Liver (tissue), 3 donors: ENCODE results near the gene TSHZ2.

Source experiments
- CTCF ChIP-seq: fragments of 150-350 bp; IDR thresholded peaks from 2 replicates; pipeline ENCODE4 v1.5.1; 2017; ENCODE audit warnings: improper control_type of control experiment, low read depth, low read length; ENCODE audit not compliant: missing input control
- EGR1 ChIP-seq, 2 donors: IDR thresholded peaks; 2 replicates each; pipeline ENCODE4 v1.6.1; 2016 to 2018; ENCODE audit warnings: antibody characterized with exemption in 2 of 2, low read depth in 2 of 2
- FOXA1 ChIP-seq: IDR thresholded peaks from 2 replicates; pipeline ENCODE4 v1.6.1; 2016; ENCODE audit warnings: antibody characterized with exemption
- HNF4G ChIP-seq: IDR thresholded peaks from 2 replicates; pipeline ENCODE4 v1.6.1; 2016; ENCODE audit warnings: antibody characterized with exemption
- MAX ChIP-seq: IDR thresholded peaks from 2 replicates; pipeline ENCODE4 v1.6.1; 2016; ENCODE audit warnings: antibody characterized with exemption
- RAD21 ChIP-seq, 2 donors: IDR thresholded peaks; 2 replicates each; pipeline ENCODE4 v1.6.1; 2016; ENCODE audit warnings: antibody characterized with exemption in 2 of 2, mild to moderate bottlenecking in 2 of 2
- REST ChIP-seq: IDR thresholded peaks from 2 replicates; pipeline ENCODE4 v1.6.1; 2016; ENCODE audit warnings: antibody characterized with exemption, mild to moderate bottlenecking
- TAF1 ChIP-seq: conservative IDR thresholded peaks from 2 replicates; pipeline ENCODE4 v1.6.1; 2016; ENCODE audit warnings: antibody characterized with exemption, mild to moderate bottlenecking
- donor health status: healthy.
- donor health status: healthy.

GRCh38 chr20:53510262-53510661 lies 538.1 kb downstream of the TSHZ2 start:
- no peak for TF ChIP-seq CTCF
- TF ChIP-seq MAX = no peak
- TF ChIP-seq TAF1 = no peak
- TF ChIP-seq FOXA1 = no peak
- no peak for TF ChIP-seq EGR1 (IDR thresholded peaks at IDR 0.05; ENCODE audit: low read depth in 2 of 2)
- TF ChIP-seq HNF4G = no peak
- TF ChIP-seq RAD21 (IDR thresholded peaks at IDR 0.05) = no peak
- TF ChIP-seq REST = no peak
